ENCODE data around the gene EIF4E.

The EIF4E gene

DNA sequence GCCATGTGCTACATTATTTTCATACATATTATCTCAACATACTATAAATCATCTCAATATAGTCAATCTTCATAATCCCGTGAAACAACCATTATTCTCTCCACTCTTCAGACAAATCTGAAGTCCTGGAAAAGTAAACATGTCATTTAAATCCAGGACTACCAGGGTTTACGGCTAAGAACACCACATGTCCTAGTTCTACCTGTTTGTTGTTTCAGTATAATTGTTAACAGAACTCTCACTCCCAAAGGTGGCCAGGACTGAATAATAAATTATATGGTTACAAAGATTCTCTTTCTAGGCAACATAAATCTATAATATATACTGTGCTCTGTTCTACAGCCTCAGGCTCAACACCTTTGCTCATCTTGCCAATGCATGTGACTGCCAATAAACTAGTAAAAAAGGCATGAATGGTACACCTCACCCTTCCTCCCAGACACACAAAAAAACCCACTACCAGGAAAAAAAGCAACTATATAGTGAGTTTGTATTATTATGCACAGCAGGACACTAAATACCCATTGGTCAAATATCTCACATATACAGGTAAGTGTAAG is 20.1 kb downstream of the EIF4E start:
- H3K27ac ChIP-seq (ENCODE audit: insufficient read depth, low read depth, low read length, poor library complexity, severe bottlenecking), result no peak overlapping the region
- no peaks in the 10 kb centered on the region for H3K9me3 ChIP-seq (ENCODE audit: control insufficient read depth, low read length)
- H3K27me3 ChIP-seq (ENCODE audit: control insufficient read depth, insufficient read depth, low read length, poor library complexity, severe bottlenecking), result no peaks in the 10 kb centered on the region
- H3K36me3 ChIP-seq (ENCODE audit: control insufficient read depth, insufficient read depth, low read length), result no peaks in the 10 kb centered on the region
- no peak overlapping the region for H3K4me3 ChIP-seq (ENCODE audit: insufficient read depth, low read depth, low read length)
- H3K4me1 ChIP-seq (ENCODE audit: control insufficient read depth, insufficient read depth, low read length), result peaks cover 3% of the 10 kb centered on the region
- 89 to 91% methylated on average over 2 of the region's 2 CpGs for WGBS, 2 experiments

DNA sequence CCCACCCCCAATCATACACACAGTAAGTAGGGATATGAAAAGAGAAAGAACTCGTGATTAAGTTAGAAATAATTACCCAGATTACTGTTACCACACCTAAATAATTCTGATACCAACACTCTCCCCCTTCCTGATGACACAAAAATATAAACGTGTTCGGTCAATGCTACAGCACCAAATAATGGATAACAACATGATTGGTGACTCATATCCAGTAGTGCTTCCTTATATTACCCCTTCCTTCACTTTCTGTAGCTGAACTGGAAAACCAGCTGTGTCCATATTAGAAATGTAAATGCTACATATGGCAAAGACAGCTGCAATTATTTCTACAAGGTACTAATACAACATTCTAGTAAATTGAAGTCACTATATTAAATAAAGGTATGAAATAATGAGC is 20.8 kb downstream of the EIF4E start:
- Histone ChIP-seq H3K27me3 (ENCODE audit: control insufficient read depth, insufficient read depth, low read length, poor library complexity, severe bottlenecking) (no peaks in the 10 kb centered on the region), H3K9me3 (ENCODE audit: control insufficient read depth, low read length) (no peaks in the 10 kb centered on the region), H3K36me3 (ENCODE audit: control insufficient read depth, insufficient read depth, low read length) (no peaks in the 10 kb centered on the region), H3K27ac (ENCODE audit: insufficient read depth, low read depth, low read length, poor library complexity, severe bottlenecking) (no peak overlapping the region), H3K4me3 (ENCODE audit: insufficient read depth, low read depth, low read length) (no peak overlapping the region), H3K4me1 (ENCODE audit: control insufficient read depth, insufficient read depth, low read length) (peaks cover 3% of the 10 kb centered on the region)
- 92 to 96% methylated on average over 2 to 3 of the region's 3 CpGs for WGBS, 2 experiments

DNA sequence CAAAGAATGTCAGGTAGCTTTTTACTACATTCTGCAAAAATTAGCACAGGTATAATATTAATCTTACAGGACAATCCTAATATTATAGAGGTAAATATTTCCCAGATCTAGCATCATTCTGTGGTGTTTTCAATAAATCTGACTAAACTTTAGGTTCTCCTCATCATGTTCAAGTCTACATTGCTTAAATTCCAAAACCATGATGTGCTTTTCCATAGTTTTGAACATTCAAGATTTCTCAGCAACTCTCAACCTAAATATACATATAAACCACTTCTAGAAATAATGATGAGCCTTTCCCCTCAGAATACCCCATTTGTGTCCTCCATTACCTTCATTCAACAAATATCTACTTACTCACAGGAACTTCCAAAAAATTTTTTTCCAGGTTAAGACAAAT is 23.1 kb downstream of the EIF4E start:
- Histone ChIP-seq H3K4me1 (ENCODE audit: control insufficient read depth, insufficient read depth, low read length) (peaks cover 3% of the 10 kb centered on the region), H3K4me3 (ENCODE audit: insufficient read depth, low read depth, low read length) (no peak overlapping the region), H3K27me3 (ENCODE audit: control insufficient read depth, insufficient read depth, low read length, poor library complexity, severe bottlenecking) (no peaks in the 10 kb centered on the region), H3K27ac (ENCODE audit: insufficient read depth, low read depth, low read length, poor library complexity, severe bottlenecking) (no peak overlapping the region), H3K9me3 (ENCODE audit: control insufficient read depth, low read length) (no peaks in the 10 kb centered on the region), H3K36me3 (ENCODE audit: control insufficient read depth, insufficient read depth, low read length) (peaks cover 8% of the 10 kb centered on the region)

DNA sequence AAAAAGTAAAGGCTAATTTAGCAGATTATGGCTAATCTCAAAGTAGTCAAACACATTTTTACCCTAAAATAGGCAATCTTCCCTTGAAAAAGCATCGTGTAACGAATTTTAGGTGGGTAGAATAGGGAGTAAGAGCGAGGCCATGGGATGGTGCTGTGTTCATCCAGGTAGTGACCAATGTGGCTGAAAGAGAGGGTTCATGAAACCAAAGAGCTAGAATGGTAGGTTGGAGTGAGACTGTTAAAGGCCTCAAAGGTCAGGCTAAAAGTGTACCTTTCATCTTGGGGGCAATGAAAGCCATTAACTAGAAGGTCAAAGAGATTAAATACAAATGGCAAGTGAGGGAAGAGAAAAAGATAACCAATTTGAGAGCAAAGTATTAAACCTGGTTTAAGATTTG is 23.6 kb downstream of the EIF4E start:
- no peaks in the 10 kb centered on the region for H3K27me3 ChIP-seq (ENCODE audit: control insufficient read depth, insufficient read depth, low read length, poor library complexity, severe bottlenecking)
- H3K4me1 ChIP-seq (ENCODE audit: control insufficient read depth, insufficient read depth, low read length), result peaks cover 3% of the 10 kb centered on the region
- H3K27ac ChIP-seq (ENCODE audit: insufficient read depth, low read depth, low read length, poor library complexity, severe bottlenecking), result no peak overlapping the region
- peaks cover 9% of the 10 kb centered on the region for H3K36me3 ChIP-seq (ENCODE audit: control insufficient read depth, insufficient read depth, low read length)
- H3K4me3 ChIP-seq (ENCODE audit: insufficient read depth, low read depth, low read length), result no peak overlapping the region
- WGBS, 2 experiments, result 92 to 98% methylated on average over 3 of the region's 3 CpGs
- no peaks in the 10 kb centered on the region for H3K9me3 ChIP-seq (ENCODE audit: control insufficient read depth, low read length)

DNA sequence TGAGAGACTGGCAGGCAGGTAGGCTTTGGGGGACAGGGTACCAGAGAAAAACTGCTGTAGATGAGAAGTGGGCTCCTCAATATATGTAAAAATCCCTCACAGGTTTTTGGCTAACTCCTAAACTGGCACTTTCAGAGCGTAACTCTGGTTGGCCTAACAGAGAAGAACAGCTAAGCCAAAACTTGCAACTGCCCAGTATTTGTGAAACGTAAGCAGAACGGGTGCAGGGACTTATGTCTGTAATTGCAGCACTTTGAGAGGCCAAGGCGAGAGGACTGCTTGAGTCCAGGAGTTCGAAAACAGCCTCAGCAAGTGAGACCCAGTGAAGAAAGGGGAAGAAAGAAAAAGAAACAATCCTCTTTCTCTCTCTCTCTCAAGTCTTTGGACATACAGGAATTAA is 25.0 kb downstream of the EIF4E start:
- Histone ChIP-seq H3K4me3 (ENCODE audit: insufficient read depth, low read depth, low read length) (no peak overlapping the region), H3K36me3 (ENCODE audit: control insufficient read depth, insufficient read depth, low read length) (peaks cover 12% of the 10 kb centered on the region)
- 94 to 96% methylated on average over 5 of the region's 5 CpGs for WGBS, 2 experiments

DNA sequence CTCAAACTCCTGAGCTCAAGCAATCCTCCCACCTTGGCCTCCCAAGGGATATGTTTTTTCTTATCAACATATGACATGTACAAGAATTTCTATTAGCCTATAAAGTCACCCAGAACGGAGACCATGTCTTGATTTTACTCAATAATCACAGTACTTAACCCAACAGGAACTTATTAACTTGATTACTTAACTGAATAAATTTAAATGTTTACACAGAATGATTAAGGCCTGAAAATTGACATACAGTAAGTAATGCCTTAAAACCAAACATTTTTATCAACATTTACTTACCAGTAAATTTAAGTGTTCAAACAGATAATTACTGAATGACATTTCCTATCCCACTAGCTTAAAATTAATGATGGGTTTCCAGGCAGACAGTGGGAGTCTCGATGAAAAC is 25.4 kb downstream of the EIF4E start:
- Histone ChIP-seq H3K4me3 (ENCODE audit: insufficient read depth, low read depth, low read length) (no peak overlapping the region), H3K9me3 (ENCODE audit: control insufficient read depth, low read length) (no peaks in the 10 kb centered on the region), H3K27me3 (ENCODE audit: control insufficient read depth, insufficient read depth, low read length, poor library complexity, severe bottlenecking) (no peaks in the 10 kb centered on the region), H3K4me1 (ENCODE audit: control insufficient read depth, insufficient read depth, low read length) (no peaks in the 10 kb centered on the region), H3K36me3 (ENCODE audit: control insufficient read depth, insufficient read depth, low read length) (peaks cover 12% of the 10 kb centered on the region), H3K27ac (ENCODE audit: insufficient read depth, low read depth, low read length, poor library complexity, severe bottlenecking) (no peak overlapping the region)
- 83 to 89% methylated on average over 1 to 2 of the region's 2 CpGs for WGBS, 2 experiments

More for the DNA sequence above, 25.0 kb downstream of the EIF4E start:
- Histone ChIP-seq H3K9me3 (ENCODE audit: control insufficient read depth, low read length) (no peaks in the 10 kb centered on the region), H3K4me1 (ENCODE audit: control insufficient read depth, insufficient read depth, low read length) (no peaks in the 10 kb centered on the region), H3K27me3 (ENCODE audit: control insufficient read depth, insufficient read depth, low read length, poor library complexity, severe bottlenecking) (no peaks in the 10 kb centered on the region), H3K27ac (ENCODE audit: insufficient read depth, low read depth, low read length, poor library complexity, severe bottlenecking) (no peak overlapping the region)

DNA sequence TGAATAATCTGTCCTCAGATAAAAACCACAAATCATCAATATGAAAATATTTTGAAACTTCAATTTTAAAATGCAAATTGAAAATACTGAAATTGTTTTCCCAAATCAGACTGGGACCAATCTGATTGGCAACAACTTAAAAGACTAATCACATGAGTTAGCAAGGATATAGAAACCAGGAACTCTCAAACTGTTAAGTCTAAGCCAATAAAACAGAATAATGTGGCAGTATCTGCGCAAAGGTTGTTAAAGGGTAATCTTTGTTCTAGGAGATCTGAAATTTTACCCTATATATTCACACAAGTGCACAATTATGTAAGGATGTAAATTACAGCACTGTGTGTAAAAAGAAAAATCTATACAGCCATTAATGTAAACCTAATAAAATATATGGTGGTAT is 29.7 kb downstream of the EIF4E start:
- H3K27me3 ChIP-seq (ENCODE audit: control insufficient read depth, insufficient read depth, low read length, poor library complexity, severe bottlenecking), result no peaks in the 10 kb centered on the region
- no peaks in the 10 kb centered on the region for H3K9me3 ChIP-seq (ENCODE audit: control insufficient read depth, low read length)
- H3K4me3 ChIP-seq (ENCODE audit: insufficient read depth, low read depth, low read length), result no peak overlapping the region
- H3K4me1 ChIP-seq (ENCODE audit: control insufficient read depth, insufficient read depth, low read length), result no peaks in the 10 kb centered on the region
- WGBS, 2 experiments, result no CpG with 5 or more reads among the region's 1 CpG
- H3K27ac ChIP-seq (ENCODE audit: insufficient read depth, low read depth, low read length, poor library complexity, severe bottlenecking), result no peak overlapping the region
- H3K36me3 ChIP-seq (ENCODE audit: control insufficient read depth, insufficient read depth, low read length), result peaks cover 26% of the 10 kb centered on the region

DNA sequence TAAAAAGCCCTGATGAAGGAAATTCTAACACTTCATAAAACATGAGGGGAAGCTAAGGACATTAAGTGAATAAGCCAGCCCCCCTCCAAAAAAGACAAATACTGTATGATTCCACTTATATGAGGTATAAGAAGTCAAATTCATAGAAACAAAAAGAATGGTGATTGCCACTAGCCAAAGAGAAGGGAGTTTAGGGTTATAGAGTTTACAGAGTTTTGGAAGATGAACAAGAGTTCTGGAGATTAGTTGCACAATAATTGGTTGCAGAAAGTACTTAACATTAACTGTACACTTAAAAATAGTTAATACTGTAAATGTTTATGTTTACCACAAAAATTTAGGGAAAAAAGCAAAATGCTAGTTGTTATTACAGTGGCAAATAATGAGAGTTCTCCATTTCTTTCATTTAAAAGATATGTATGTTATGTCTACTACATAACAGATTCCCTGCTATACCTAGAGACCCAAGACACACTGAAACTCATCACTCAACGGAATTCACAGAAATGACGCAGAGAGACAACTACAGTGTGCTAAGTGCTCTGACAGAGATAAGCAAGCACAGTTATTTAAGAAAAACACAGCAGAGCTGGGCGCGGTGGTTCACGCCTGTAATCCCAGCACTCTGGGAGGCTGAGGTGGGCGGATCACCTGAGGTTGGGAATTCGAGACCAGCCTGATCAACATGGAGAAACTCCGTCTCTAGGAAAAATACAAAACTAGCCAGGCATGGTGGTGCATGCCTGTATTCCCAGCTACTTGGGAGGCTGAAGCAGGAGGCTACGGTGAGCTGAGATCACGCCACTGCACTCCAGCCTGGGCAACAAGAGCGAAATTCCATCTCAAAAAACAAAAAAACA is 37.2 kb downstream of the EIF4E start:
- Histone ChIP-seq H3K4me3 (ENCODE audit: insufficient read depth, low read depth, low read length) (no peak overlapping the region), H3K9me3 (ENCODE audit: control insufficient read depth, low read length) (no peaks in the 10 kb centered on the region), H3K27ac (ENCODE audit: insufficient read depth, low read depth, low read length, poor library complexity, severe bottlenecking) (no peak overlapping the region), H3K4me1 (ENCODE audit: control insufficient read depth, insufficient read depth, low read length) (no peaks in the 10 kb centered on the region), H3K36me3 (ENCODE audit: control insufficient read depth, insufficient read depth, low read length) (peaks cover 25% of the 10 kb centered on the region), H3K27me3 (ENCODE audit: control insufficient read depth, insufficient read depth, low read length, poor library complexity, severe bottlenecking) (no peaks in the 10 kb centered on the region)
- WGBS, 2 experiments, result 91 to 93% methylated on average over 11 of the region's 11 CpGs

DNA sequence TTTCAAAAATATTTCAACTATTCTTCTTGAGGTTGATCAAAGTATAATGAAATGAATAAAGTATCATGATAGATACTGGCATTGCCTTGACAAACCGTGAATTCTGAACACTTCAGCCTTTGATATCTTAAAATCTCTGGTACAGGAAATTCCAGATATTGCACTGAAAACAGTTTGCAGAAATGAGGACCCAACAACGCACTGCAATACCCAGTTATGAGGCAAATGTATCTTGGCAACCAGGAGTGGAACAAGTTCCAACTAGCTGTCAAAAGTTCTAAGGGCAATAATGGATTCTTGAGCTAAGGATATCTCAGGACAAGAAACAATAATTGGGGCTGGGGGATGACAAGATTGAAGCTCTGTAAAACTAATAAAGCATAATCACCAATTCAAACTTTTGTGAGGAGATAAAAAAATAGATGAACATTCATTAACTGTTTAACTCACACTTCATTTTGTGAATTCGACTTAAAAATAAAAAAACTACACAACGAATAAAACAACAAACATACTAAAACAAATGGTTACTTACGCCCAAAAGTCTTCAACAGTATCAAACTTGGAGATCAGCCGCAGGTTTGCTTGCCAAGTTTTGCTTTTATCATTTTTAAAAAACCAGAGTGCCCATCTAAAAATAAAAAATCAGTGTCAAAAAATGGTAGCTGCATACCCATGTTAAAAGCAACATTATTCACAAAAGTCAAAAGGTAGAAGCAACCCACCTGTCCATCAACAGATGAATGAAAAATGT is 38.1 kb downstream of the EIF4E start:
- Histone ChIP-seq H3K4me1 (ENCODE audit: control insufficient read depth, insufficient read depth, low read length) (no peaks in the 10 kb centered on the region), H3K27ac (ENCODE audit: insufficient read depth, low read depth, low read length, poor library complexity, severe bottlenecking) (no peak overlapping the region), H3K27me3 (ENCODE audit: control insufficient read depth, insufficient read depth, low read length, poor library complexity, severe bottlenecking) (no peaks in the 10 kb centered on the region), H3K9me3 (ENCODE audit: control insufficient read depth, low read length) (no peaks in the 10 kb centered on the region), H3K4me3 (ENCODE audit: insufficient read depth, low read depth, low read length) (no peak overlapping the region), H3K36me3 (ENCODE audit: control insufficient read depth, insufficient read depth, low read length) (peaks cover 29% of the 10 kb centered on the region)
- WGBS, 2 experiments, result 95 to 98% methylated on average over 6 of the region's 6 CpGs

DNA sequence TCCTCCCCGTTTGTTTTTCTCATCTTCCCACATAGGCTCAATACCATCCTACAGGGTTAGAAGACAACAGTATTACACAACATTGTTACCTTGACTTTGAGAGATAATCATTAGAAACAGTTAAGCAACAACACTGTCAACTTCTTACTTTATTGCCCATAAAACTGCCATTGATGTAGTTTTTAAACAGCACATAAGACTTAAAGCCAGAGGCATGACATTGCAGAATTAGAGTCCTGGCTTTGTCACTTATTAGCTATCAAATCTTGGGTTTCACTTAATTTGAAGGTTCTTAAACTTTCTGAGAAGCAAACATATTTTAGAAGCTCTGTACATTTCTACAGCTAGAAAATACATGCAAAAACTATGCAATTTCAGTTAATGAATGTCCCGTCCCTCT is 41.8 kb downstream of the EIF4E start:
- no peaks in the 10 kb centered on the region for H3K4me1 ChIP-seq (ENCODE audit: control insufficient read depth, insufficient read depth, low read length)
- no peaks in the 10 kb centered on the region for H3K27me3 ChIP-seq (ENCODE audit: control insufficient read depth, insufficient read depth, low read length, poor library complexity, severe bottlenecking)
- no peaks in the 10 kb centered on the region for H3K9me3 ChIP-seq (ENCODE audit: control insufficient read depth, low read length)
- no peak overlapping the region for H3K4me3 ChIP-seq (ENCODE audit: insufficient read depth, low read depth, low read length)
- 94 to 98% methylated on average over 2 of the region's 2 CpGs for WGBS, 2 experiments
- no peak overlapping the region for H3K27ac ChIP-seq (ENCODE audit: insufficient read depth, low read depth, low read length, poor library complexity, severe bottlenecking)
- peaks cover 29% of the 10 kb centered on the region for H3K36me3 ChIP-seq (ENCODE audit: control insufficient read depth, insufficient read depth, low read length)
